Inflammatory macrophage (primary cell): ENCODE data around the gene PXT1.
A peak's percentile ranks its signal among the peaks of the same experiment; 100 is the strongest.
"Not testable (repeated sequence)": the region's sequence is repeated elsewhere in the genome, so short reads cannot be mapped to it uniquely, and the experiment has no call there.

Source experiments
- DNase-seq, 2 donors: peaks; one replicate each; pipeline ENCODE4 v3.0.0-alpha.2; 2020 to 2022
- total RNA-seq, 18 experiments: gene quantifications; one replicate each; lab custom pipeline; 2026; ENCODE audit warnings: mixed read lengths in 6 of 18, inconsistent platforms in 2 of 18; lab: John Stamatoyannopoulos, UW

Gene PXT1, protein sequence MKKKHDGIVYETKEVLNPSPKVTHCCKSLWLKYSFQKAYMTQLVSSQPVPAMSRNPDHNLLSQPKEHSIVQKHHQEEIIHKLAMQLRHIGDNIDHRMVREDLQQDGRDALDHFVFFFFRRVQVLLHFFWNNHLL
- 0 to 0.36 (median 0.06) reads per million in 18 experiments for total RNA-seq

DNA sequence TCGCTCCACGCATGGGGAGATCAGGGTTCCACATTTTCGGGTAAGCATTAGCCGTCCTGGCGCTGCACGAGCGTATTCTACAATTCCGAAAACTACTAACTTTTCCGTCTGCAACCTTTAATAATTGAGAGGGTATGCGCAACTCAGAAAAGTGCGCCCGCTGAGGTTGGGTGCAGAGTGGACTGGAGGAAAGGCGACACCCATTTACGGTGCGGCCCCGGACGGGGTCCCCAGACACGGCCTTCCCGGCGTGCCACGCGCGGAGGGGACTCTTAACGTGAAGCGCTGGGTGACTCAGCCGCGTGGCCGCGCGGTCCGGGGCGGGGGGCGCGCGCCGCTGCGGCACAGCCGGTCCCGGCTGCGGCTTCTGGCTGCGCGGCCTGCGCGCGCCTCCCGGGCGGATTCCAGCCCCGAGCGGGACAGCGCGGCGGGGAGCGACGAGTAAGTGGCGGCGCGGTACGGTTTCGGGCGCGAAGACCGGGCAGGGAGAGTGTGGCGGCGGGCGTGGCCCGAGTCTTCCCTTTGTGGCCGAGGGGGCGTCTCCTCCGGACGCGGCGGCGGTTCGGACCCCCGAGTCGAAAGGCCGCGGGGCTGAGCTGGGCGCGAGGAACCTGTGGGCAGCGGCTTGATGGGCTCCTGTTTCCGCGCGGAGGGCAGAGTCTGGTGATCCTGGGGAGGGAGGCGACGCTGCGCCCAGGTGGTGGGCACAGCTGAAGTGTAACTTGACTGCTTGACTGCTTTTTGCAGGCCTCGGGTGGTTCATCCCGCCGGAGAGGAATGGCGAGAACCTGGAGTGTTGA is at the start of gene PXT1, which contains the start of gene KCTD20:
PXT1 (minus strand) TSS at position 184 of the 800 bp plus-strand sequence. CDS start 16,772 bp downstream, outside the sequence.
KCTD20 (plus strand) TSS at position 330 of the 800 bp plus-strand sequence. CDS start 27,098 bp downstream, outside the sequence.
- peak; percentile 79 to 89 for DNase-seq

DNA sequence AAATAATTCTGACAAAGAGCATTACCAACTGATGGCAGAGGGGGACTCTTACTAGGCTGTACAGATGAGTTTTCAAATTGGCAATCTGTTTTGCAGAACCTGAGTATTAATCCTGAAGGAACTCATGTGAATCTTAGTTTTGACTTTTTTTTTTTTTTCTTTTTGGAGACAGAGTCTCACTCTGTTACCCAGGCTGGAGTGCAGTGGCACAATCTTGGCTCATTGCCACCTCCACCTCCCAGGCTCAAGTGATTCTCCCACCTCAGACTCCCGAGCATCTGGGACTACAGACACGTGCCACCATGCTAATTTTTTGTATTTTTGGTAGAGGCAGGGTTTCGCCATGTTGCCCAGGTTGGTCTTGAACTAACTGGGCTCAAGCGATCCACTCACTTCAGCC is 49.4 kb upstream of the PXT1 start:
- DNase-seq: no peak

DNA sequence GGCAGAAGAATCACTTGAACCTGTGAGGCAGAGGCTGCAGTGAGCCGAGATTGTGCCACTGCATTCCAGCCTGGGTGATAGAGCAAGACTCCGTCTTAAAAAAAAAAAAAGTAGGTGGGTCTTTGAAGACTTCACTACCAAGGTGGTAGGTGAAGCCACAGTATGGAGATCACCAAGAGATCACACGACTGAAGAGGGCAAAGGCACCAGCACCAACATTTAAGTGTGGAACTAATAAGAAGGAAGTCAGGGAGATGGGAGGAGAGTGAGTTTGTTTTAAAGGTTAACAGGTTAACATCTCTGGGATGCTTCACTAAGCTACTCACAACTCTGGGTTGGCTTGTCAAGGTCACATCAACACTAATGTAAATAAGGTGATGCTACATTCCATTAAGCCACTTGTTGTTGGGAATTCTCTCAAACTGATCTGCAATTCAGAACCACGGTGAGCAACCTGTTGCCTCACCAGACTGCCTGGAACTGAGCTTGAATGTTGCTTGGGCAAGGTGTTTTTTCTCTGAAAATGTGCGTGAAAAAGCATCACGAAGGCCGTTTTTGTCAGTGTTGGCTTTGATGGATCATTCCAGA is 48.8 kb upstream of the PXT1 start:
- no peak for DNase-seq

DNA sequence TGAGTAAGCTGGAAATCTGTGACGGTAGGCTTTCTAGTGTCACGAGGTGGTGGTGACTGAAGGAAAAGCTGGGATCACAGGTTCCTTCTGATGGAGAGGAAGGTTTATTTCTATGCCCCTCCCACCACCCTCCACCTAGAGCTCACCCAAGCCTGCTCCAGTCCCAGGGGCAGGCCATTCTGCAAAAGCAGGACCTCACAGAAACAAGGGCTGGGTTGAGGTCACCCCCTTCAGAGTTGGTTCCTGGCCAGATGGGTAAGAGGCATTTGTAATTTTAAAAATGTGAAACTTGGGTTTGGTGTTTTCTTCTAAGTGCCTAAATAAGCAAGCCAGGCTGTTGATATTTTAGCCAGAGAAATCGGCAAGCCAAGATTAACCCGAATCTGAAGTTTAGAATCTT is 46.8 kb upstream of the PXT1 start:
- DNase-seq: no peak

DNA sequence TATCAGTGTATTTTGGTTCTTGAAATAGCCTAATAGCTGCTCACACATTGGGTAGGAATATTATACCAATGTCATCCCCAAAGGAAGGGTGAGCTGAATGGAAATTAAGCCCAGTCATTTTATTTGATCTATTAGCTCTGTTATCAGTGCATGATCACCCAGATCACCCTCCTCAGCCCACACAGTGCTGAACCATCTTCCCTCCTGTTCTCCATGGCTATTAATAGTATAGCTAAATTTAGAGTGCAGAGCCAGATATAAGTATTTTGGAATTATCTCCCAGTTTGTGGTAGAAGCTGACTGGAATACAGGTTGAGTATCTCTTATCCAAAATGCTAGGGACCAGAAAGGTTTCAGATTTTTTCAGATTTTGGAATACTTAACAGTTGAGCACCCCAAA is 45.6 kb upstream of the PXT1 start:
- no peak for DNase-seq

DNA sequence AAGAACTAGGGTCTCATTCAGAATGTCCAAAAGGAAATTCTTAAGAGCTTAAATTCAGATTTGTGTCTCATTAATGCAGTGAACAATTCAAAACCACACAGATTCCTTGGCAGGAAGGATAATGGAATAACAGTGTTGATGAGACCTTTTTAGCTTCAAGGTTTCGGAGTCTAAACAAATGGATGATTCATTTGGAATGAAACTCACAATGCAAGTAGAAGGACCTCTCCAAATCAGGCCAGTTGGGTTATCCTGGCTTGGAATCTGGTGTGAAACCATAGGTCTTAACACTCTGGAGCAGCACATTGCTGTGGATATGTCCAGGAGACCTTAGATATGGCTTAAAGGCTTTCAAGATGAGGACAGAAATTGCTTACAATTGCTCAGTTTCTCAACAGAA is 45.0 kb upstream of the PXT1 start:
- no peak for DNase-seq

DNA sequence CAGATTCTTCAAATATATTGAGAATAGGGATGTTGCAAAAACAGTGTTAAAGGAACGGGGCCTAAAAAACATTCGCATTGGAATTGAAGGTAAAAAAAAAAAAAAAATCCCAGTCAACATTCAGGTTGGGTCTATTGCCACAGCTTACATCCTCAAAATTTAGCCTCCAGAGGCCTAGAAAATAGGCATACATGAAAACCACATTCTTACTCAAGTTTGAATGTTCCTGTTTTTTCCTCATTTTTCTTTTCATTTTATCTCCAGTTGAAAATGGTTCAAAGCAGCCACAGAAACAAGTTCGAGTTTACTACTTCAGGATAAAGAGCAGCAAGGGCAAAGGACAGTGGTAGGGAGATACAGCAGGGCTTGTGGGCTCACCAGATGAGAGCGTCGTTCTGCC is 42.1 kb upstream of the PXT1 start:
- peak; percentile 31 to 58 for DNase-seq

DNA sequence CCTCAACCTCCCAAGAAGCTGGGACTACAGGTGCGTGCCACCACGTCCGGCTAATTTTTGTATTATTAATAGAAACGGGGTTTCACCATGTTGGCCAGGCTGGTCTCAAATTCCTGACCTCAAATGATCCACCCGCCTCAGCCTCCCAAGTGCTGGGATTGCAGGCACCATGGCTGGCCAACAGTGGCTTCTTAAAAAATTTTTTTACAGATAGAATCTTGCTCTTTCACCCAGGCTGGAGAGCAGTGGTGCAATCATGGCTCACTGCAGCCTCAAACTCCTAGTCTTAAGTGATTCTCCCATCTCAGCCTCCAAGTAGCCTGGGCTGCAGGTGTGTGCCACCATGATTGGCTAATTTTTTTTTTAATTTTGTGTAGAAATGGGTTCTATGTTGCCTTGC is 40.7 kb upstream of the PXT1 start:
- not testable (repeated sequence) for DNase-seq

DNA sequence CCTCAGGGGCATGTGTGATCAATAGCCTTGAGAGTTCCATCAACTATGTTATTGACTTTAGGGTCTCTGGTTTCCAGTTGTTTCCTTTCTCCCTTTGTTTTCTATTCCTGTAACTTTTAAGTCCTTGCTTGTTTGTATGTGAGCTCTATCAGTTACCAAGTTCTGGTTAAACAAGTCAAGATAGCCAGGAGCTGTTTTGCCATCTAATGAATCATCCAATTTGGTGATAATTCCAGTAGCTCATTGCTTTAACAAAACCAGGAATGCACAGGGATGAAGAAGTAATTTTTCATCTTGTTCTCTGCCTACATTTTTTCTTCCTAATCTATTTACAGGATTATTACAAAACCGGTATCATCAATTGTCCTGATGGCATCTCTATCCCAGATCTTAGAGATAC is 36.6 kb upstream of the PXT1 start:
- DNase-seq: no peak

DNA sequence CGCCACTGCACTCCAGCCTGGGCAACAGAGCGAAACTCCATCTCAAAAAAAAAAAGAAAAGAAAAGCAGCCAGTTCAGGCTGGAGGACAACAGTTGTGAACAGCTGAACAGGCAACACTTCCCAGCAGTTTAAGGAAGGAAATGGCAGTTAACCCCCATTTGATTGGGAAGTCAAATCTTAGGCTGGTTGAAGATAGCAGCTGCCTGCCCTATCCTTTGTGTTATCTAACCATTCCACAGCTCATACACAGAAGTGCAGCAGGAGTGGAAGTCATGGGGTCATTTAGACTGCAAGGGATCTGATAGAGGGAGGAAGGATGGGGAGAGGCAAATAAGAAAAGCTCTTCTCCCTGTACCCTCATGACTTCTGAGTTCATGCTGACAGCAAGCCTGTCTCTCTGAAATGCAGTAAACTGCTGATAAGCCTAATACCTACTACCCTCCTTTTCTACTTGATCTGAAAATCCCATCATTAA is 35.4 kb upstream of the PXT1 start:
- peak in 1 of 2 donors; percentile 7 for DNase-seq

DNA sequence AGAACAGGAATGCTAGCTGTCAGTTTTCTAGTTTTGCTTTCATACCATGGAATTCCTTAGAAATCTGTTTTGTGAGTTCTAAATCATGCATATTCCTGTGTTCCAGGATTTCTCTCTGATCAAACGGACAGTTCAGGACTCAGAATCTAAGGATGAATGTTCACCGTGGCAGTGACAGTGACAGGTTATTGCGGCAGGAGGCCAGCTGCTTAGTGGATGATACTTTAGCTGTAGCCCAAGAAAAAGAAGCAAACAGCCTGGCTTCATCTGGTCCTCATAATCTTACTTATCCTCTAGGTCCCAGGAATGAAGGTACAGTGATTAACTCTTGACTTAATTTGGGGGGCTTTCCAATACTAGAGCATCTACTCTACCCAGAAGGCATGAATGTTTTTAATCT is 27.3 kb upstream of the PXT1 start:
- DNase-seq: no peak

DNA sequence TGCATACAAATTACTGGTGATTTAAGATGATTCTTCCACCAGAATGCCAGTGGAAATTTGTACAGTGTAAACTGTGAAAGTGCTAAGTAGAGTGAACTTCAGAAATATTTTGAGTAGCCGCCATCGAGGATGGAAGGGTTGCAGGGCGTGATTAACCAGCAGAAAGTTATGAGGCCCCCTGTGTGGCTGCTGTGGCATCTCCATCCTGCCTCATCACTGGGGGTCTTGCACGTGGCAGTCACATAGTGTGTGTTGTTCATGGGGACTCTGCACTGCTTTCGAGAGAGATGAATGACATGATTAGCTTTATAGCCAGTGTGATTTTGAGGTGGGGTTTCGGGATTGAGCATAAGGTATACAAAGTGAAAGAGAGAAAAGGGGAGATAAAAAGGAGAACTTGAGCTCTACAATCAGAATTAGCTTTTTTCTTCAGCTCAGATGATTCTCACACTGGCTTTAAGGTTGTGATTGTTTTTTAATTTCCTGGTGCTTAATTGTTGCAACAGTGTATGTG is 26.6 kb upstream of the PXT1 start:
- DNase-seq: no peak

DNA sequence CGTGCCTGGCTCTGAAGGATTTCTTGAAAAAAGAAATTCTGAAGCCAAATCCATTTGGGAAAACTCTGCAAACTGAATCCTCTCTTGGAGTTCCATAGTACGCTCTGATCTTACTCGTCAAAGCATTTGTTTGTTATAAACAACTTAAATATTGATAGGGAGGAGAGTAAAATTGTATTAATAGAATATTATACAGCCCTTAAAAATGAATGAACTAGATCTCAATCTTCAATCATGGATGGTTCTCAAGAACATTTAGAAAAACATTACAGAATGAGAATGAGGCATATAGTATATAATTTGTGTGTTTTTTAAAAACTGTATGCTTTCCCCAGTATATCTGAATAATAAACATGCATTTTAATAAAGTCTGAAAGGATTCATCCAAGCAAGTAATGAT is 25.0 kb upstream of the PXT1 start:
- no peak for DNase-seq

DNA sequence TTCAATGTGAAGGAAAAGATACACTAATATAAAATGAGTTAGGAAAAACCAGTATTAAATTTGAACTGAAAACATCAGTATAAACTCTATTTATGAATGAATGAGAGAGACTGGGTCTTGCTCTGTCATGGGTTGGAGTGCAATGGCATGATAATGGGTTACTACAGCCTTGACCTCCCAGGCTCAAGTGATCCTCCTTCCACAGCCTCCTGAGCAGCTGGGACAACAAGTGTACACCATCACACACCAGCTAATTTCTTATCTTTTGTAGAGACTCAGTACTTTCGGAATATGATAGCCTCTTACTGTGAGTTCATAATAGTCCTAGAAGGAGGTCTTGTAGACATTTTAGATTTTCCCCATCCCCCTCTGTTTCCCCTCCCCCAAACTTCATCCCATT is 21.6 kb upstream of the PXT1 start:
- no peak for DNase-seq

DNA sequence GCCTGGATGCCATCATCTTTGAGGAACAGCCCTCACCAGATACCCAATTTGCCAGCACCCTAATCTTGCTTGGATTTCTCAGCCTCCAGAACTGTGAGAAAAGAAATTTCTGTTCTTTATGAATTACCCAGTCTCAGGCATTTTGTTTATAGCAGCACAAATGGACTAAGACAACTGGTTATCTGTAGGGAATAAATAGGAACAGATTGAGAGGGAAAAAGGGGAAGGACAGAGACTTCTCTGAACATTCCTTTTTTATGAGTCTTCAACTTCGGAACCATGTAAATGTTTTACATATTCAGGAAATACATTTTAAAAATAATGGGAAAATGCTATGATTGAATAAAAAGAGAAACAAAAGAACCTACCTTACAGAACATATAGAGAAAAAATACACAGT is 21.0 kb upstream of the PXT1 start:
- no peak for DNase-seq

DNA sequence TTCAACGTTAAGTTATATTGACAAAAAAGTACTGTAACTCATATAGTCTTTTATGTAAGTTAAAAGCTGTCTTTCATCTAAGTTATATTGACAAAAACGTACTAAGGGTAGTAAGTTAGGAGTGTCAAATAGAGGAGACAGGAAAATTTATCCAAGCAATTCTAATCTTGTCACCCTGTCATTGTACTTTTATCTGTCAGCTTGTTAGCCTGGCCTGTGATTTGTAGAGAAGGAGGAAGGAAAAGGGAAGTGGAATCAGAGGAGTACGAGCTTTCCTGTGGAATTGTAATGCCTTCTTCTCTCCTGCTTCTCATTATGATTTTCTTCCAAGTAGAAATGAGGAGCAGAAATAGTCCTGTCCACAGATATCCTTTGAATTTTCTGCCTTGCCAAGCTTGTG is 19.0 kb upstream of the PXT1 start:
- DNase-seq: no peak

DNA sequence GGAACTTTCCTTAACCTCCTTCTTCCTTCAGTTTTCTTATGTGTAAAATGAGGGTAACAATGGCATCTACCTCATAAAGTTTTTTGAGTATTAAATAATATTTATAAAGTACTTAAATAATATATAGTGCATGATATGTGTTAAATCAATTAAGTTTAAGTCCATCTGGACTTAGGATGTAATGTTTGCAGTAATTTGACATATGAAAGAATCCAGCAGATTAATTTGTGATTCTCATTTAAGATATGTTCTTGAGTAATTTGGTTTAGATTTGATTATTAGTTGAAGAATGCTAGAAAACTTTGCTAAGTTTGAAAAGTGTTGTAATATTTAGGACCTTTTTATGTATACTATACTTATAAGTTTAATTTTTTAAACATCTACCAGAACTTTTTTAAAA is 18.3 kb upstream of the PXT1 start:
- DNase-seq: no peak

DNA sequence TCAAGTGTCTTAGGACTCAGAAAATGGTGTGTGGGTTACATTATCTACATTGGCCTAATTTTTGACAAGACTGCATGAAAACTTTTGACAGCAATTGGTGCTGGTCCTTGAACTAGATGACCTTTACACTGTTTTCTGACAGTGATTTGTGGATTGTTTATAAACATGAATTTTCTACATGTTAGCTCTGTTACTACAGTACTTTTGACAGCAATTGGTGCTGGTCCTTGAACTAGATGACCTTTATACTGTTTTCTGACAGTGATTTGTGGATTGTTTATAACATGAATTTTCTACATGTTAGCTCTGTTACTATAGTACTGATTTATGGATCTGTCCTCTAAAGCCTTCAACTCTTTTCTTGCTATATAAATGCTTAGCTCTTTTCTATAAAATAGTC is 16.8 kb upstream of the PXT1 start:
- no peak for DNase-seq

DNA sequence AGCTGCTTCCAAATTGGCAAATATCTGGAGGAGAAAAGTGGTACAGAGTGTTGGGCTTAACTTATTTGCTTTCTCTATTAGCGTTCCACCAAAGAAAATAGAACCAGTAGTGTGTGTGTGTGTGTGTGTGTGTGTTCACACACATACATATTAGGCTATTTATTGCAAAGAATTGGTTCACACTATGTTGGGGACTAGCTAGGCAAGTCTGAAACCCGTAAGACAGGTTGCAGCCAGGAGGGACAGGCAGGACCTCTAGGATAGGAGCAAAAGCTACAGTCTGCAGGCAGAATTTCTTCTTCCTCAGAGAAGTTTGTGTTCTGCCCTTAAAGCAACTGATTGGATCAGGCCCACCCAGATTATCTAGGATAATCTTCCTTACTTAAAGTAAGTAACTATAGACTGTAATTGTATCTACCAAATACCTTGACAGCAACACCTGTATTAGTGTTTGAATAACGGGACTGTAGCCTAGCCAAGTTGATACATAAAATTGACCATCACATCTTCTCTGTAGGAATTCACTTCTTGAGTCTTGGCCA is 12.9 kb upstream of the PXT1 start:
- DNase-seq: no peak

DNA sequence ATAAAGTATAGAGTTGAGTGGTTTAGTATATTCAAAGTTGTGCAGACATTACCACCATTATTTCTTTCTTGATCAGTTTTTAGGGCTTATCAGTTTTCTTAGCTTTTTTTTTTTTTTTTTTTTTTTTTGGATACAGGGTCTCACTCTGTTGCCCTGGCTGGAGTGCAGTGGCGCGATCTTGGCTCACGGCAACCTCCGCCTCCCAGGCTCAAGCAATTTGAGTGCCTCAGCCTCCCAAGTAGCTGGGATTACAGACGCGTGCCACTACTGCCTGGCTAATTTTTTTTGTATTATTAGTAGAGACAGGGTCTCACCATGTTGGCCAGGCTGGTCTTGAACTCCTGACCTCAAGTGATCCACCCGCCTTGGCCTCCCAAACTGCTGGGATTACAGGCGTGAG is 10.2 kb upstream of the PXT1 start:
- not testable (repeated sequence) for DNase-seq

DNA sequence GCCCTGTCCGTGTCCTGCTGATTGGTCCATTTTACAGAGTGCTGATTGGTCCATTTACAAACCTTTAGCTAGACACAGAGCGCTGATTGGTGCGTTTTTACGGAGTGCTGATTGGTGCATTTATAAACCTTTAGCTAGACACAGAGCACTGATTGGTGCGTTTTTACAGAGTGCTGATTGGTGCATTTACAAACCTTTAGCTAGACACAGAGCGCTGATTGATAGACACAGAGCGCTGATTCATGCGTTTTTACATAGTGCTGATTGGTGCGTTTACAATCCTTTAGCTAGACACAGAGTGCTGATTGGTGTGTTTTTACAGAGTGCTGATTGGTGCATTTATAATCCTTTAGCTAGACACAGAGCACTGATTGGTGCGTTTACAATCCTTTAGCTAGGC is 6.5 kb upstream of the PXT1 start:
- DNase-seq: not testable (repeated sequence)

DNA sequence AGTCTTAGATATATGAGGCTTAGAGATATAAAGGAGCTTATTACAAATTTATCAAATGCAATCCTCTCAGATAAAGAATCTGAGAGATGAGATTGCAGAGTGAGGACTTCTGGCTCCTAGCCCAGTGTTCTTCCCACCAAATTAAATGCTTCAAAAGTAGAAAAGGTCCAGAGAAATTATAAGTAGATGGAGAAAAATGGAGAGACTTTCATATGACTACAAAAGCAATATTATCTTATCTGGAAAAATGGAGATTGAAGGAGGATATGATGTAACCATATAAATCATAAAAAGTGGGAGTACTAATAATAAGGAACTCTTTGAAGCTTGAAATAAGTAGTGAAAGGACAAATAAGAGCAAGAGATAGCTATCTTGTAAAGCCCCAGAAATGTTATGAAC is 3.0 kb upstream of the PXT1 start:
- DNase-seq: no peak

DNA sequence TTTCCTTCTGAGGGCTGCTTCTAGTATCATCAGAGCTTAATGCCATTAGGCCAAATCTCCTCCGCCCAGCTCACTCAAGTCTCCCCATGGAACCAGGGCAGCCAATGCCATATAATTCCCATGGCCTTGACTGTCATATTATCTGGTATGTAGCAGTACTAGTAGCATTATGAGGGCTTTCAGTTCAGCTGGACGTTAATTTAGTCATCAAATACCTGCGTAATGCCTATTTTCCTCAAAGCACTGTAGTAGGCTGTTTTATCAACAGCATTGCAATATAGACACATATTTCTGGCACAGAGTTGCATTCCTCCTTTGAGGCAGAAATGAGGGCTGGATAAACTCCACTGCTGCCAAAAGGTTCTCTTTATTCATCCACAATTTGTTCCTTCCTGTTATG is 1.8 kb upstream of the PXT1 start:
- no peak for DNase-seq
